Measurements from ENCODE around the gene TRPV5.

Gene TRPV5

DNA sequence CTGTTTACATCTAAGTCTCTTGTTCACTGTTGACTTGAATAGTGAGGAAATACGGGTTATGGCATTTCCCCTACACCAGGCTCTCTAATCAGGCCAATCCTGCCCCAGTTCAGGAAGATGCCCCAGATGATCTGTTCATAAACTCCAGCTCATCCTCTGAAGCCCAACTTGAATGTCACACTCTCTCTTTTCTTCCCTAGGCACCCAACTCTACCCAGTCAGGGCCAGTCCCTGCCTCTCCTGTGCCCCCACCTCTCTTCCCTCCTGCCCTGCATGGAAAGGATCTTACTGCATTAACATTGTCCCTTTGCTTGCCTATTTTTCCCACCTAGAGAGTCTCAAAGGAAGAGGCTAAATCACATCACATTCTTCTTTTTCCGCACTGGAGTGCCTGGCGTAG lies 37.4 kb downstream of the TRPV5 start:
- H3K9me3 ChIP-seq, result no peaks in the 10 kb centered on the region
- H3K36me3 ChIP-seq (replicated peaks), result no peaks in the 10 kb centered on the region
- no peak overlapping the region for H3K4me3 ChIP-seq
- in situ Hi-C loops (cut with MboI; ENCODE audit: low sequenced_read_pairs), result no loop called here
- no peak for DNase-seq (ENCODE audit: low spot score in 2 of 2)
- H3K27me3 ChIP-seq (ENCODE audit: low read depth), result no peaks in the 10 kb centered on the region
- H3K4me1 ChIP-seq, result no peaks in the 10 kb centered on the region

- no peaks in the 10 kb centered on the region for H3K4me1 ChIP-seq
- H3K4me3 ChIP-seq, result no peak overlapping the region
- H3K36me3 ChIP-seq (replicated peaks), result no peaks in the 10 kb centered on the region
- no peaks in the 10 kb centered on the region for H3K27me3 ChIP-seq (ENCODE audit: low read depth)
- in situ Hi-C loops (cut with MboI; ENCODE audit: low sequenced_read_pairs), result no loop called here
- H3K9me3 ChIP-seq, result no peaks in the 10 kb centered on the region
- DNase-seq (ENCODE audit: low spot score in 2 of 2), result no peak
These were observed 38.5 kb downstream of the TRPV5 start for GRCh38 chr7:142894985-142895593.

GRCh38 chr7:142894112-142894984 lies 39.2 kb downstream of the TRPV5 start:
- in situ Hi-C loops (cut with MboI; ENCODE audit: low sequenced_read_pairs), result no loop called here
- no peak overlapping the region for H3K4me3 ChIP-seq
- no peaks in the 10 kb centered on the region for H3K9me3 ChIP-seq
- no peaks in the 10 kb centered on the region for H3K36me3 ChIP-seq (replicated peaks)
- no peaks in the 10 kb centered on the region for H3K4me1 ChIP-seq
- H3K27me3 ChIP-seq (ENCODE audit: low read depth), result no peaks in the 10 kb centered on the region
- no peak for DNase-seq (ENCODE audit: low spot score in 2 of 2)

GRCh38 chr7:142892951-142893350 lies 40.6 kb downstream of the TRPV5 start:
- H3K4me1 ChIP-seq, result no peaks in the 10 kb centered on the region
- DNase-seq (ENCODE audit: low spot score in 2 of 2), result no peak
- in situ Hi-C loops (cut with MboI; ENCODE audit: low sequenced_read_pairs), result no loop called here
- H3K36me3 ChIP-seq (replicated peaks), result no peaks in the 10 kb centered on the region
- H3K27me3 ChIP-seq (ENCODE audit: low read depth), result no peaks in the 10 kb centered on the region
- no peak overlapping the region for H3K4me3 ChIP-seq
- H3K9me3 ChIP-seq, result no peaks in the 10 kb centered on the region

DNA sequence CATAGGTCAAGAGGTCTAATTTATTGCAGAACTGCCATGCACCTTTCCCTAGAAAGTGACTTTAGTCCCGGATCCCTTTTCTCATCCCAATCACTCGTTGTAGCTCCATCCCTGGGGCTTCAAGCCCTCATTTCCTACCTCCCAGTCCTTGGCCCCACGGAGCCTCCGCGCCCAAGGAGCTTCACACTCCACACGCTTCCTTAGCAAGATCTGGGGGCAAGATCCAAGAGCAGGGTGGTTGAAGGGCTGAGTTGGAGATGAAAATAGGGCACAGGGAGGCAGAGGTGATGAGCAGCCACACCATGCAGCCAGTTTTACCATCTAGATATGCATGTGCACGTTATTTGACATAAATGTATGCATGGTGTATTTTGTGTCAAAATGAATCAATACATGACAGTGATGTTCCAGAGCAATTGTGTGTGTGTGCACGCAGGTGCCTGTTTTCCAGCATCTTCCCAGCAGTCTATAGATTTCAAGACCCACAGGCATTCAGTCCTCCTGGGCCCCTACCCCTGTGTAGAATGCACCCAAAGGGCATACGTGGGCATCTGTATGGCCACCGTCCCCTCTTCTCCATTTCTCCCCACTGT lies 42.0 kb downstream of the TRPV5 start:
- Histone ChIP-seq H3K4me3 (no peak overlapping the region), H3K4me1 (no peaks in the 10 kb centered on the region), H3K9me3 (no peaks in the 10 kb centered on the region), H3K36me3 (replicated peaks) (no peaks in the 10 kb centered on the region), H3K27me3 (ENCODE audit: low read depth) (no peaks in the 10 kb centered on the region)
- no peak for DNase-seq (ENCODE audit: low spot score in 2 of 2)
- in situ Hi-C loops (cut with MboI; ENCODE audit: low sequenced_read_pairs), result no loop called here

GRCh38 chr7:142890874-142891485 lies 42.6 kb downstream of the TRPV5 start:
- H3K27me3 ChIP-seq (ENCODE audit: low read depth), result no peaks in the 10 kb centered on the region
- no peak for DNase-seq (ENCODE audit: low spot score in 2 of 2)
- no peaks in the 10 kb centered on the region for H3K36me3 ChIP-seq (replicated peaks)
- H3K4me1 ChIP-seq, result no peaks in the 10 kb centered on the region
- no peak overlapping the region for H3K4me3 ChIP-seq
- in situ Hi-C loops (cut with MboI; ENCODE audit: low sequenced_read_pairs), result no loop called here
- no peaks in the 10 kb centered on the region for H3K9me3 ChIP-seq

DNA sequence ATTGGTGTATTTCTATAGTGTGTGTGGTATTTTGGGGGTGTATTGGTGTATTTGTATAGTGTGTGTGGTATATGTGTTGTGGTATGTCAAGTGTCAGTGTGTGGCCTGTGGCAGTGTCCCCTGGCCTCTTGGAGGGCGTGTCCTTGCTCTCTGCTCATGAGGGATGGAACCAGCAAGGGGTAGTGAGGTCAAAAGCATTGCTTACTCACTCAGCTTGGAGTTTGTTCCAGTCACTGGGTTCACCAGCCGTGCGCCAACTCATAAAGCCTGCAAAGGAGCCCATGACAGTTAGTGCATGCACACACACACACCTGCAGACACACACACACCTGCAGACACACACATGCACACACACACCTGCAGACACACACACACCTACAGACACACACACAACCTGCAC lies 43.7 kb downstream of the TRPV5 start:
- in situ Hi-C loops (cut with MboI; ENCODE audit: low sequenced_read_pairs), result no loop called here
- Histone ChIP-seq H3K9me3 (no peaks in the 10 kb centered on the region), H3K27me3 (ENCODE audit: low read depth) (no peaks in the 10 kb centered on the region), H3K4me3 (no peak overlapping the region), H3K36me3 (replicated peaks) (no peaks in the 10 kb centered on the region), H3K4me1 (no peaks in the 10 kb centered on the region)
- no peak for DNase-seq (ENCODE audit: low spot score in 2 of 2)

GRCh38 chr7:142887282-142888015 lies 46.1 kb downstream of the TRPV5 start:
- Histone ChIP-seq H3K4me3 (no peak overlapping the region), H3K27me3 (ENCODE audit: low read depth) (no peaks in the 10 kb centered on the region), H3K4me1 (no peaks in the 10 kb centered on the region), H3K9me3 (no peaks in the 10 kb centered on the region), H3K36me3 (replicated peaks) (no peaks in the 10 kb centered on the region)
- DNase-seq (ENCODE audit: low spot score in 2 of 2), result no peak
- in situ Hi-C loops (cut with MboI; ENCODE audit: low sequenced_read_pairs), result no loop called here

- no peak for DNase-seq (ENCODE audit: low spot score in 2 of 2)
- in situ Hi-C loops (cut with MboI; ENCODE audit: low sequenced_read_pairs), result no loop called here
These were observed 46.7 kb downstream of the TRPV5 start for GRCh38 chr7:142886866-142887265.

GRCh38 chr7:142885311-142886230 lies 48.0 kb downstream of the TRPV5 start, which contains the start of gene TRPV6:
TRPV6 (minus strand) TSS chr7:142885745.
- Histone ChIP-seq H3K27me3 (ENCODE audit: low read depth) (no peaks in the 10 kb centered on the region), H3K36me3 (replicated peaks) (no peaks in the 10 kb centered on the region), H3K4me3 (no peak within 1 kb of the TSS), H3K9me3 (no peaks in the 10 kb centered on the region), H3K4me1 (no peaks in the 10 kb centered on the region)
- in situ Hi-C loops (cut with MboI; ENCODE audit: low sequenced_read_pairs), result no loop called here
- DNase-seq (ENCODE audit: low spot score in 2 of 2), result no peak

More at GRCh38 chr7:142886866-142887265, 46.7 kb downstream of the TRPV5 start:
- Histone ChIP-seq H3K4me3 (no peak overlapping the region), H3K4me1 (no peaks in the 10 kb centered on the region), H3K27me3 (ENCODE audit: low read depth) (no peaks in the 10 kb centered on the region), H3K9me3 (no peaks in the 10 kb centered on the region), H3K36me3 (replicated peaks) (no peaks in the 10 kb centered on the region)

DNA sequence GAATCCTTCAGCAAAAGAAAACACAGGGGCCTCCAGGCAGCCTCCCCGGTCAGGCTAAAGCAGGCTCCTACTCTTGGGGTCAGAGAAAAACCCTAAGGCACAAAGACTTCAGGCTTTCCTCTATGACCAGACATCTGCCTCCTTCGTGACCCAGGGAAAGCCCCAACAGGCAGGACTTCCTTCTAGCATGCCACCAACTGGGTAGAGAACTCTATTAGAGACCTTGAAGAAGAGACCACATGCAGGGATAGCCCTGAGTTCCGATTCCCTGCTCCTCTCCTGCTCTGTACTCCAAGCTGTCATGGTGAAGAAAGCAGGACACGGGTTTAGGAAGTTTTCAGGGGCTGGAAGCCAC lies 49.3 kb downstream of the TRPV5 start:
- no peak overlapping the region for H3K4me3 ChIP-seq
- H3K4me1 ChIP-seq, result no peaks in the 10 kb centered on the region
- no peak for DNase-seq (ENCODE audit: low spot score in 2 of 2)
- in situ Hi-C loops (cut with MboI; ENCODE audit: low sequenced_read_pairs), result no loop called here
- peaks cover 4% of the 10 kb centered on the region for H3K27me3 ChIP-seq (ENCODE audit: low read depth)
- no peaks in the 10 kb centered on the region for H3K9me3 ChIP-seq
- no peaks in the 10 kb centered on the region for H3K36me3 ChIP-seq (replicated peaks)

DNA sequence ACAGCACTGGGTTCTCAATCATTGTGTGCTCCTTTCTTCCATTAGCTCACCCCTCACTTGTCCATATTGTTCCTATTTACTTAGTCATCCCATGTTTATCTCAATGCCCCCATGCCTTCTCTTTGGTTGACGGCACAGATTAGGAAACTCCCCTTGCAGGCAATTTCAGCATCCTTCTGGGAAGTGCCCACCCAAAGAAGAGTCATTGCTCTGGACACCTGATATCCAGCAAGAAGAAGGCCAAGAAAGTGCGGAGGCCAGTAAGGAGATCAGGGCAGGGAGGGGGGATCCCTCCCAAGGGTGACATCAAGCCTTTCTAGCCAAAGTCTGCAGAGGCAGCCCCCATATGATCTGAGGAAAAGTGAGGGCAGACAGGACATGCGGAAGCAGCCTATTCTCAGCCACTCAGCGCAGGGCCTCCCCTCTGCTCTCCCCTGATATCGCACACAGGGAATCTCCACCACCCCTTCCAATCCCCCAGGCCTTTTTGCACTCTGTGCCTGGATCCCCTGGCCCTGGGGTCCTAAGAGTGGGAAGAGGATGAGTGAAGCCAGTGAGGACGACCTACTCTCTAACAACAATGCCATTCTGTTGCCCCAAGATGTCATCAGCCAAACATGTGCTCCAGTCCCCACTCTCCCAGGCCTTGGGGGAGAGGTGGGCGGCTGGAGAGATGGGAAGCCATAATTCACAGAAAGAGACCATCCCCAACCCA lies 49.8 kb downstream of the TRPV5 start:
- DNase-seq (ENCODE audit: low spot score in 2 of 2), result no peak
- Histone ChIP-seq H3K9me3 (no peaks in the 10 kb centered on the region), H3K27me3 (ENCODE audit: low read depth) (peaks cover 9% of the 10 kb centered on the region), H3K4me1 (no peaks in the 10 kb centered on the region), H3K4me3 (no peak overlapping the region), H3K36me3 (replicated peaks) (no peaks in the 10 kb centered on the region)
- in situ Hi-C loops (cut with MboI; ENCODE audit: low sequenced_read_pairs), result no loop called here

Measured in HAP-1 (cell line).